ENCODE data around the gene SCN3A. TPM values are rescaled to one million over a fixed set of nuclear protein-coding genes. Genes with fewer than 3 reads are reported as not detected.

Gene SCN3A
- total RNA-seq, 1 donor from 2014 or later, result 1.4 TPM

- Histone ChIP-seq H3K27ac (ENCODE audit: low read depth, low read length) (no peak overlapping the region), H3K4me2 (ENCODE audit: low read length) (no peak overlapping the region), H3K4me1 (ENCODE audit: insufficient read depth, low read length) (no peaks in the 10 kb centered on the region), H3K4me3 (ENCODE audit: insufficient read depth, low read depth, low read length) (no peak overlapping the region), H2AFZ (ENCODE audit: low read depth, low read length) (no peak overlapping the region), H3K27me3 (ENCODE audit: insufficient read depth, low read length) (no peaks in the 10 kb centered on the region), H3K9ac (ENCODE audit: low read length) (no peak overlapping the region), H4K20me1 (ENCODE audit: insufficient read depth, low read length) (no peaks in the 10 kb centered on the region), H3K79me2 (ENCODE audit: insufficient read depth, low read length) (no peaks in the 10 kb centered on the region), H3K36me3 (ENCODE audit: insufficient read depth, low read length) (no peaks in the 10 kb centered on the region), H3K9me3 (ENCODE audit: insufficient read depth, low read depth, low read length) (no peaks in the 10 kb centered on the region)
- Mint-ChIP-seq H3K36me3 (ENCODE audit: low read depth, unreplicated experiment) (no peaks in the 10 kb centered on the region), H3K4me1 (ENCODE audit: low read depth, unreplicated experiment) (no peaks in the 10 kb centered on the region), H3K9me3 (ENCODE audit: unreplicated experiment) (no peaks in the 10 kb centered on the region), H3K27me3 (ENCODE audit: low read depth, unreplicated experiment) (no peaks in the 10 kb centered on the region), H3K27ac (ENCODE audit: unreplicated experiment) (no peak overlapping the region), H3K4me3 (ENCODE audit: unreplicated experiment) (no peak overlapping the region)
- TF ChIP-seq EZH2 (IDR thresholded peaks at IDR 0.05; ENCODE audit: insufficient read depth, low read length), result no peak
- no peak for TF ChIP-seq CTCF (IDR thresholded peaks at IDR 0.05; ENCODE audit: insufficient read depth, low read depth, low read length)
- FAIRE-seq, result no peak
- no peak for DNase-seq (ENCODE audit: low read depth)
Observed at GRCh38 chr2:165224941-165225340, 21.1 kb upstream of the SCN3A start.

- Histone ChIP-seq H3K9me3 (ENCODE audit: insufficient read depth, low read depth, low read length) (no peaks in the 10 kb centered on the region), H3K79me2 (ENCODE audit: insufficient read depth, low read length) (no peaks in the 10 kb centered on the region), H3K27ac (ENCODE audit: low read depth, low read length) (no peak overlapping the region), H3K4me1 (ENCODE audit: insufficient read depth, low read length) (no peaks in the 10 kb centered on the region), H3K4me3 (ENCODE audit: insufficient read depth, low read depth, low read length) (no peak overlapping the region), H3K4me2 (ENCODE audit: low read length) (no peak overlapping the region), H4K20me1 (ENCODE audit: insufficient read depth, low read length) (no peaks in the 10 kb centered on the region), H3K36me3 (ENCODE audit: insufficient read depth, low read length) (no peaks in the 10 kb centered on the region), H2AFZ (ENCODE audit: low read depth, low read length) (no peak overlapping the region), H3K27me3 (ENCODE audit: insufficient read depth, low read length) (no peaks in the 10 kb centered on the region), H3K9ac (ENCODE audit: low read length) (no peak overlapping the region)
- no peak overlapping the region for H3K27ac Mint-ChIP-seq (ENCODE audit: unreplicated experiment)
- H3K4me1 Mint-ChIP-seq (ENCODE audit: low read depth, unreplicated experiment), result no peaks in the 10 kb centered on the region
- peaks cover 2% of the 10 kb centered on the region for H3K9me3 Mint-ChIP-seq (ENCODE audit: unreplicated experiment)
- no peak overlapping the region for H3K4me3 Mint-ChIP-seq (ENCODE audit: unreplicated experiment)
- H3K27me3 Mint-ChIP-seq (ENCODE audit: low read depth, unreplicated experiment), result no peaks in the 10 kb centered on the region
- FAIRE-seq, result no peak
- DNase-seq (ENCODE audit: low read depth), result no peak
- H3K36me3 Mint-ChIP-seq (ENCODE audit: low read depth, unreplicated experiment), result no peaks in the 10 kb centered on the region
- TF ChIP-seq CTCF (IDR thresholded peaks at IDR 0.05; ENCODE audit: insufficient read depth, low read depth, low read length), result no peak
- no peak for TF ChIP-seq EZH2 (IDR thresholded peaks at IDR 0.05; ENCODE audit: insufficient read depth, low read length)
Observed at GRCh38 chr2:165219481-165219880, 15.6 kb upstream of the SCN3A start.

DNA sequence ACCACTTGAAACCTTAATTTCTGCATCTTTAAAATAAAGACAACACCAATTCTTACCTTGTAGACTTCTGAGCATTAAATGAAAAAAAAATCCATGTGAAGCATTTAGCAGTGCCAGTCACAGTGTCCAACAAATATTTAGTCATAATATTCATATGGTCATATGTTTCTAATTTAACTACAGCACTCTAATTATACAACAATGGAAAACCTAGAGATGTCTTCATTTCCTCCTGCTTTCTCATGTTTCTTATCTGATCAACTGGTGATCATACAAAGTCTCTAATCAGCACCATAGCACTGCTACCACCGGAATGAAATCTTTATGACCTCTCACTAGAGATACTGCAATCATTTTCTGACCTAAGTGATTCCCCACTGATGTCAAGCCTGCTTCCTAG, 10.2 kb upstream of the SCN3A start:
- Histone ChIP-seq H3K4me1 (ENCODE audit: insufficient read depth, low read length) (no peaks in the 10 kb centered on the region), H3K27ac (ENCODE audit: low read depth, low read length) (no peak overlapping the region), H3K36me3 (ENCODE audit: insufficient read depth, low read length) (no peaks in the 10 kb centered on the region), H3K9me3 (ENCODE audit: insufficient read depth, low read depth, low read length) (no peaks in the 10 kb centered on the region), H3K27me3 (ENCODE audit: insufficient read depth, low read length) (no peaks in the 10 kb centered on the region), H4K20me1 (ENCODE audit: insufficient read depth, low read length) (no peaks in the 10 kb centered on the region), H3K4me2 (ENCODE audit: low read length) (no peak overlapping the region), H2AFZ (ENCODE audit: low read depth, low read length) (no peak overlapping the region), H3K79me2 (ENCODE audit: insufficient read depth, low read length) (no peaks in the 10 kb centered on the region), H3K9ac (ENCODE audit: low read length) (no peak overlapping the region), H3K4me3 (ENCODE audit: insufficient read depth, low read depth, low read length) (no peak overlapping the region)
- TF ChIP-seq CTCF (IDR thresholded peaks at IDR 0.05; ENCODE audit: insufficient read depth, low read depth, low read length), result no peak
- no peak for TF ChIP-seq EZH2 (IDR thresholded peaks at IDR 0.05; ENCODE audit: insufficient read depth, low read length)
- Mint-ChIP-seq H3K36me3 (ENCODE audit: low read depth, unreplicated experiment) (no peaks in the 10 kb centered on the region), H3K9me3 (ENCODE audit: unreplicated experiment) (peaks cover 2% of the 10 kb centered on the region), H3K4me3 (ENCODE audit: unreplicated experiment) (no peak overlapping the region), H3K27me3 (ENCODE audit: low read depth, unreplicated experiment) (no peaks in the 10 kb centered on the region), H3K27ac (ENCODE audit: unreplicated experiment) (no peak overlapping the region), H3K4me1 (ENCODE audit: low read depth, unreplicated experiment) (no peaks in the 10 kb centered on the region)
- no peak for DNase-seq (ENCODE audit: low read depth)
- no peak for FAIRE-seq
